Transverse colon (tissue), 4 donors: ENCODE results near the gene RPS2. TPM values are rescaled to one million over a fixed set of nuclear protein-coding genes. Genes with fewer than 3 reads are reported as not detected.

Source experiments
- DNase-seq: peaks from one replicate; pipeline ENCODE4 v3.0.0-alpha.2; 2019
- H3K27ac ChIP-seq, 4 donors: fragments of 200-600 bp; sonication (generic); 2 replicates each; pipeline ENCODE4 v1.5.1; 2016 to 2018; ENCODE audit warnings: inconsistent platforms in 4 of 4
- H3K27me3 ChIP-seq: fragments of 200-600 bp; sonication (generic); 2 replicates; pipeline ENCODE4 v1.5.1; 2017; ENCODE audit warnings: inconsistent platforms
- H3K36me3 ChIP-seq, 4 donors: fragments of 200-600 bp; sonication (generic); 2 replicates each; pipeline ENCODE4 v1.5.1; 2017 to 2019; ENCODE audit warnings: inconsistent platforms in 4 of 4
- H3K4me1 ChIP-seq, 4 donors: fragments of 200-600 bp; sonication (generic); 2 replicates each; pipeline ENCODE4 v1.5.1; 2017 to 2020; ENCODE audit warnings: inconsistent platforms in 4 of 4
- H3K4me3 ChIP-seq, 4 donors: fragments of 200-600 bp; sonication (generic); 1 replicate in 1 of 4; 2 replicates in 3 of 4; pipeline versions ENCODE4 v1.5.1 to v1.6.1; 2017 to 2019; ENCODE audit warnings: inconsistent platforms in 4 of 4
- H3K9me3 ChIP-seq, 2 donors: fragments of 200-600 bp; sonication (generic); 2 replicates each; pipeline ENCODE4 v1.5.1; 2017 to 2019; ENCODE audit warnings: inconsistent platforms in 2 of 2
- CTCF ChIP-seq, 5 experiments: fragments of 200-600 bp in 3 of 5; fragments of 450-650 bp in 2 of 5; sonication (generic) in 3 of 5; IDR thresholded peaks; 1 replicate in 2 of 5; 2 replicates in 3 of 5; pipeline ENCODE4 v1.5.1; 2016 to 2017; ENCODE audit warnings: antibody characterized with exemption in 5 of 5, inconsistent platforms in 3 of 5, mild to moderate bottlenecking in 2 of 5, moderate library complexity in 1 of 5
- EP300 ChIP-seq: sonication (generic); formaldehyde crosslinking; IDR thresholded peaks from one replicate; pipeline ENCODE4 v1.6.1; 2017; ENCODE audit warnings: antibody characterized with exemption, low read depth
- POLR2A ChIP-seq: fragments of 450-650 bp; IDR thresholded peaks from one replicate; pipeline ENCODE4 v1.6.1; 2016; ENCODE audit warnings: antibody characterized with exemption, mild to moderate bottlenecking, moderate library complexity
- POLR2AphosphoS5 ChIP-seq, 3 donors: sonication (generic); formaldehyde crosslinking; IDR thresholded peaks; one replicate each; pipeline ENCODE4 v1.6.1; 2016; ENCODE audit warnings: antibody characterized with exemption in 3 of 3
- WGBS, 2 donors: methylation state at CpG; one replicate each; pipeline ENCODE4 v1.1.5; 2018; ENCODE audit warnings: low coverage in 1 of 2; 5-methylcytosine and 5-hydroxymethylcytosine counted together
- in situ Hi-C, 4 donors: fragments of 200-750 bp; cut with MboI; loops; one replicate each; pipeline versions ENCODE4 v1.15.0 to v1.15.1; 2017; ENCODE audit warnings: low sequenced_read_pairs in 3 of 4, low pct_ligation_motif_present in 1 of 4, low pct_unique_long_range_greater_than_20kb in 1 of 4
- intact Hi-C: fragments of 100-400 bp; cut with DNase I; formaldehyde crosslinking; loops from one replicate; pipeline ENCODE4 v1.15.1; 2023; ENCODE audit warnings: low total_unique reads
- total RNA-seq, 4 donors: library from RNA; depleted of rRNA; stranded (reverse); fragments of >200 nt; gene quantifications; one replicate each; pipeline ENCODE4 v1.1.0, GENCODE V29; 2016

RPS2 gene
- total RNA-seq, 4 donors from 2014 or later = 896 to 2,085 (median 1,613) TPM

GRCh38 chr16:2007081-2007836, 42.6 kb upstream of the RPS2 start:
- no peak for TF ChIP-seq CTCF (IDR thresholded peaks at IDR 0.05)
- no peak for TF ChIP-seq POLR2AphosphoS5 (IDR thresholded peaks at IDR 0.05)
- TF ChIP-seq POLR2A = no peak
- TF ChIP-seq EP300 = no peak
- Histone ChIP-seq H3K27ac (peak overlapping the region in 3 of 4 donors; percentile 93 to 98 (median 94)), H3K4me3 (peak overlapping the region in 1 of 4 donors; percentile 78), H3K36me3 (peaks cover 0 to 5% (median 2%) of the 10 kb centered on the region in 4 donors), H3K4me1 (peaks cover 36 to 57% (median 49%) of the 10 kb centered on the region in 4 donors), H3K9me3 (no peaks in the 10 kb centered on the region), H3K27me3 (no peaks in the 10 kb centered on the region)
- 77% methylated on average over 16 of the region's 16 CpGs; no CpG with 5 or more reads in 1 of the 2 donors for WGBS, 2 donors
- in situ Hi-C loops (loop anchor here in 1 of 4 donors (25.0 kb wide), 1 partner anchor 130 kb away; the partner anchor contains the start of genes PKD1 and RAB26), intact Hi-C loops (loop anchor here (10.0 kb wide), 1 partner anchor 228 kb away; the partner anchor contains the start of gene DNASE1L2)
- DNase-seq = no peak

- intact Hi-C loops (loop anchor here (10.0 kb wide), 1 partner anchor 228 kb away; the partner anchor contains the start of gene DNASE1L2), in situ Hi-C loops (loop anchor here in 1 of 4 donors (25.0 kb wide), 1 partner anchor 131 kb away; the partner anchor contains the start of genes PKD1 and RAB26)
- Histone ChIP-seq H3K9me3 (no peaks in the 10 kb centered on the region), H3K27ac (no peak overlapping the region), H3K4me3 (no peak overlapping the region), H3K4me1 (peaks cover 36 to 57% (median 49%) of the 10 kb centered on the region in 4 donors), H3K27me3 (no peaks in the 10 kb centered on the region), H3K36me3 (peaks cover 0 to 14% (median 10%) of the 10 kb centered on the region in 4 donors)
- TF ChIP-seq POLR2AphosphoS5 (IDR thresholded peaks at IDR 0.05) = no peak
- TF ChIP-seq POLR2A = no peak
- no peak for TF ChIP-seq EP300
- no peak for TF ChIP-seq CTCF (IDR thresholded peaks at IDR 0.05)
- 94% methylated on average over 8 of the region's 8 CpGs; no CpG with 5 or more reads in 1 of the 2 donors for WGBS, 2 donors
- DNase-seq = no peak
Observed at GRCh38 chr16:2006317-2006716, 41.7 kb upstream of the RPS2 start.

GRCh38 chr16:2005646-2006045, 41.0 kb upstream of the RPS2 start:
- intact Hi-C loops (loop anchor here (10.0 kb wide), 1 partner anchor 229 kb away; the partner anchor contains the start of gene DNASE1L2), in situ Hi-C loops (loop anchor here in 1 of 4 donors (25.0 kb wide), 1 partner anchor 132 kb away; the partner anchor contains the start of genes PKD1 and RAB26)
- no peaks in the 10 kb centered on the region for H3K27me3 ChIP-seq
- TF ChIP-seq POLR2A = no peak
- TF ChIP-seq EP300 = no peak
- no peaks in the 10 kb centered on the region for H3K9me3 ChIP-seq
- H3K4me3 ChIP-seq = no peak overlapping the region
- 75% methylated on average over 21 of the region's 21 CpGs; no CpG with 5 or more reads in 1 of the 2 donors for WGBS, 2 donors
- DNase-seq = no peak
- H3K4me1 ChIP-seq = peaks cover 34 to 56% (median 47%) of the 10 kb centered on the region in 4 donors
- H3K27ac ChIP-seq = no peak overlapping the region
- H3K36me3 ChIP-seq = peaks cover 0 to 21% (median 13%) of the 10 kb centered on the region in 4 donors

GRCh38 chr16:2004795-2005517, 40.3 kb upstream of the RPS2 start:
- Histone ChIP-seq H3K27me3 (no peaks in the 10 kb centered on the region), H3K36me3 (peaks cover 0 to 25% (median 15%) of the 10 kb centered on the region in 4 donors), H3K9me3 (no peaks in the 10 kb centered on the region), H3K4me1 (peaks cover 29 to 50% (median 41%) of the 10 kb centered on the region in 4 donors), H3K27ac (peak overlapping the region in 2 of 4 donors; percentile 53 to 79), H3K4me3 (no peak overlapping the region)
- in situ Hi-C loops = loop anchor here in 1 of 4 donors (25.0 kb wide), 1 partner anchor 132 kb away; the partner anchor contains the start of genes PKD1 and RAB26
- DNase-seq = no peak
- 83% methylated on average over 32 of the region's 34 CpGs; no CpG with 5 or more reads in 1 of the 2 donors for WGBS, 2 donors
- TF ChIP-seq CTCF (IDR thresholded peaks at IDR 0.05) = no peak
- no peak for TF ChIP-seq EP300
- TF ChIP-seq POLR2A = no peak
- TF ChIP-seq POLR2AphosphoS5 (IDR thresholded peaks at IDR 0.05) = no peak
- intact Hi-C loops = loop anchor here (10.0 kb wide), 1 partner anchor 230 kb away; the partner anchor contains the start of gene DNASE1L2
